GM12878 (cell line): ENCODE results near the gene PLEKHN1. TPM values are rescaled to one million over a fixed set of nuclear protein-coding genes. Genes with fewer than 3 reads are reported as not detected.

Experiments
- ATAC-seq: fragments of 200-7000 bp; cut with Tn5 transposase; 3 replicates; pipeline ENCODE4 v1.9.1; 2020; ENCODE audit warnings: mild to moderate bottlenecking, moderate library complexity
- BruUV-seq: library from RNA; stranded (reverse); fragments of 400-500 nt; replicated peaks from 2 replicates; lab custom pipeline; 2021; lab: Mats Ljungman, UMichigan
- CTCF ChIA-PET: fragments of 300-600 bp; sonication (Branson Sonifier 250); formaldehyde crosslinking; extraction: SDS; loops from one replicate; lab custom pipeline; 2021; ENCODE audit warnings: inconsistent platforms; lab: Yijun Ruan, JAX
- POLR2A ChIA-PET: fragments of 350-600 bp; formaldehyde crosslinking; extraction: SDS; loops from one replicate; lab custom pipeline; 2021; ENCODE audit warnings: inconsistent platforms; lab: Charles Lee
- RAD21 ChIA-PET: fragments of 300-600 bp; sonication (Branson Sonifier 250); formaldehyde crosslinking; loops from one replicate; lab custom pipeline; 2023; ENCODE audit warnings: antibody characterized with exemption; ENCODE audit not compliant: unreplicated experiment; lab: Charles Lee
- SMC1A ChIA-PET: fragments of 300-600 bp; sonication (Branson Sonifier 250); formaldehyde crosslinking; loops from one replicate; lab custom pipeline; 2023; ENCODE audit not compliant: unreplicated experiment, uncharacterized antibody; lab: Charles Lee
- DNase-seq: peaks from one replicate; pipeline ENCODE4 v3.0.0-alpha.2; 2011; ENCODE audit warnings: low read depth, low spot score
- FAIRE-seq: peaks from 3 replicates; lab custom pipeline; 2011; peaks lifted over from hg19 to GRCh38; lab: Jason Lieb, UNC
- H2AFZ ChIP-seq: 2 replicates; pipeline ENCODE4 v1.6.0; 2011; ENCODE audit warnings: low read depth, low read length, control low read depth; ENCODE audit not compliant: control insufficient read depth
- H3K27ac ChIP-seq: 2 replicates; pipeline ENCODE4 v1.5.1; 2011; ENCODE audit warnings: control low read depth; ENCODE audit not compliant: control insufficient read depth, insufficient read depth
- H3K27me3 ChIP-seq, 2 experiments: replicated peaks in 1 of 2; 2 replicates each; pipeline versions ENCODE4 v1.6.0 to v1.6.1; 2011; ENCODE audit warnings: low read length in 1 of 2; ENCODE audit not compliant: control insufficient read depth in 2 of 2, insufficient read depth in 2 of 2
- H3K36me3 ChIP-seq, 2 experiments: 2 replicates each; pipeline ENCODE4 v1.5.1; 2011; ENCODE audit warnings: low read length in 1 of 2; ENCODE audit not compliant: control insufficient read depth in 2 of 2, insufficient read depth in 2 of 2
- H3K4me1 ChIP-seq: 2 replicates; pipeline ENCODE4 v1.6.1; 2011; ENCODE audit warnings: mild to moderate bottlenecking, low read length, moderate library complexity, mixed read lengths; ENCODE audit not compliant: control insufficient read depth, insufficient read depth
- H3K4me2 ChIP-seq: 2 replicates; pipeline ENCODE4 v1.6.0; 2011; ENCODE audit warnings: control low read depth; ENCODE audit not compliant: control insufficient read depth, insufficient read depth
- H3K4me3 ChIP-seq: fragments of 200-600 bp; sonication (generic); 2 replicates; pipeline ENCODE4 v1.5.1; 2016
- H3K79me2 ChIP-seq: 2 replicates; pipeline ENCODE4 v1.6.0; 2011; ENCODE audit warnings: low read length; ENCODE audit not compliant: control insufficient read depth, insufficient read depth
- H3K9ac ChIP-seq: 2 replicates; pipeline ENCODE4 v1.8.0; 2011; ENCODE audit warnings: low read length, control low read depth, mixed read lengths; ENCODE audit not compliant: control insufficient read depth, insufficient read depth
- H3K9me3 ChIP-seq: replicated peaks from 3 replicates; pipeline ENCODE4 v1.5.1; 2011; ENCODE audit warnings: mild to moderate bottlenecking, low read length; ENCODE audit not compliant: control insufficient read depth, insufficient read depth
- H4K20me1 ChIP-seq: 2 replicates; pipeline ENCODE4 v1.6.0; 2011; ENCODE audit not compliant: control insufficient read depth, insufficient read depth
- ATF7 ChIP-seq: fragments of 450-650 bp; IDR thresholded peaks from 2 replicates; pipeline ENCODE4 v1.6.1; 2016; ENCODE audit warnings: low read depth, mild to moderate bottlenecking
- BRCA1 ChIP-seq: IDR thresholded peaks from 2 replicates; pipeline ENCODE4 v1.6.1; 2011; ENCODE audit warnings: low read depth, low read length, improper control_type of control experiment
- CHD2 ChIP-seq: IDR thresholded peaks from 2 replicates; pipeline ENCODE4 v1.6.1; 2011; ENCODE audit warnings: low read depth, low read length, improper control_type of control experiment, borderline replicate concordance
- CUX1 ChIP-seq: IDR thresholded peaks from 2 replicates; pipeline ENCODE4 v1.6.1; 2012; ENCODE audit warnings: improper control_type of control experiment, low read depth, low read length; ENCODE audit not compliant: insufficient replicate concordance
- IRF4 ChIP-seq: IDR thresholded peaks from 2 replicates; pipeline ENCODE4 v1.6.1; 2011; ENCODE audit warnings: low read depth, low read length
- MEF2B ChIP-seq: fragments of 450-650 bp; IDR thresholded peaks from 2 replicates; pipeline ENCODE4 v1.6.1; 2018; ENCODE audit warnings: mild to moderate bottlenecking, moderate library complexity; ENCODE audit not compliant: partially characterized antibody, poor library complexity, severe bottlenecking
- MTA3 ChIP-seq: IDR thresholded peaks from 2 replicates; pipeline ENCODE4 v1.6.1; 2012; ENCODE audit warnings: low read length, inconsistent platforms, borderline replicate concordance
- NR2C1 ChIP-seq: fragments of 450-650 bp; IDR thresholded peaks from 2 replicates; pipeline ENCODE4 v1.6.1; 2017; ENCODE audit warnings: antibody characterized with exemption, mild to moderate bottlenecking, moderate library complexity
- NR2F1 ChIP-seq: fragments of 450-650 bp; conservative IDR thresholded peaks from 2 replicates; pipeline ENCODE4 v1.6.1; 2017; ENCODE audit warnings: mild to moderate bottlenecking
- POLR2AphosphoS5 ChIP-seq: IDR thresholded peaks from 2 replicates; pipeline ENCODE4 v1.6.1; 2011; ENCODE audit warnings: mild to moderate bottlenecking, low read length, inconsistent platforms
- RBBP5 ChIP-seq: fragments of 200-600 bp; sonication (generic); conservative IDR thresholded peaks from 2 replicates; pipeline ENCODE4 v1.6.1; 2016
- RUNX3 ChIP-seq: IDR thresholded peaks from 2 replicates; pipeline ENCODE4 v1.6.1; 2012; ENCODE audit warnings: low read length, inconsistent platforms
- SREBF1 ChIP-seq: IDR thresholded peaks from 2 replicates; pipeline ENCODE4 v1.6.1; 2012; ENCODE audit warnings: mild to moderate bottlenecking, low read length
- SUPT20H ChIP-seq: IDR thresholded peaks from 2 replicates; pipeline ENCODE4 v1.6.1; 2011; ENCODE audit warnings: low read depth, mild to moderate bottlenecking, low read length, moderate library complexity, borderline replicate concordance; ENCODE audit not compliant: control insufficient read depth
- TCF12 ChIP-seq: IDR thresholded peaks from 2 replicates; pipeline ENCODE4 v1.6.1; 2011; ENCODE audit warnings: low read depth, mild to moderate bottlenecking, low read length
- ZNF217 ChIP-seq: fragments of 450-650 bp; IDR thresholded peaks from 2 replicates; pipeline ENCODE4 v1.6.1; 2017; ENCODE audit warnings: antibody characterized with exemption, mild to moderate bottlenecking
- ZNF622 ChIP-seq: fragments of 450-650 bp; IDR thresholded peaks from 2 replicates; pipeline ENCODE4 v1.6.1; 2017; ENCODE audit warnings: mild to moderate bottlenecking, inconsistent platforms
- WGBS: methylation state at CpG from one replicate; pipeline ENCODE4 v1.1.6; 2016; ENCODE audit warnings: low lambda C conversion rate; ENCODE audit not compliant: insufficient replicate concordance, insufficient coverage; ENCODE audit errors: missing lambda C conversion rate; 5-methylcytosine and 5-hydroxymethylcytosine counted together
- in situ Hi-C: fragments of 300-500 bp; cut with MboI; formaldehyde crosslinking; loops from 9 replicates; pipeline ENCODE4 v1.14.3; 2018; ENCODE audit warnings: mixed read lengths
- intact Hi-C: fragments of 100-400 bp; cut with micrococcal nuclease; formaldehyde crosslinking; loops from one replicate; pipeline ENCODE4 v1.14.2; 2022; ENCODE audit not compliant: unreplicated experiment
- polyA plus RNA-seq, 11 experiments: library from polyadenylated mRNA; depleted of rRNA in 4 of 11; unstranded in 6 of 11; stranded (reverse) in 5 of 11; fragments of >200 nt; fragmentation: Nextera tagmentation in 4 of 11; fragmentation: Illumina TruSeq in 1 of 11; extraction: Ambion mirVana in 4 of 11; extraction: Trizol in 1 of 11; gene quantifications; 1 replicate in 1 of 11; 2 replicates in 10 of 11; pipeline versions ENCODE4 v1.2.1 to v1.2.3, GENCODE V29; 2011 to 2016; ENCODE audit warnings: inconsistent platforms in 2 of 11, missing spikeins in 2 of 11, low read depth in 1 of 11
- total RNA-seq, 4 experiments: library from RNA; depleted of rRNA in 3 of 4; stranded (reverse); fragments of >200 nt in 3 of 4; fragmentation: Illumina TruSeq in 1 of 4; extraction: Trizol in 1 of 4; gene quantifications; 2 replicates each; pipeline versions ENCODE4 v1.2.1 to v1.2.3, GENCODE V29; 2013 to 2021
- TF ChIP-seq, protein P1 (sequence below): IDR thresholded peaks from 2 replicates; pipeline ENCODE4 v1.6.1; 2011; ENCODE audit warnings: mild to moderate bottlenecking, low read depth, low read length, moderate library complexity; ENCODE audit not compliant: insufficient replicate concordance

Gene PLEKHN1
- total and polyA plus RNA-seq, 10 of the 15 experiments (the other 5 are each of a cell fraction or from before 2014, with no cell fraction given) = 0.04 to 0.26 (median 0.18) TPM; not detected in 6

DNA sequence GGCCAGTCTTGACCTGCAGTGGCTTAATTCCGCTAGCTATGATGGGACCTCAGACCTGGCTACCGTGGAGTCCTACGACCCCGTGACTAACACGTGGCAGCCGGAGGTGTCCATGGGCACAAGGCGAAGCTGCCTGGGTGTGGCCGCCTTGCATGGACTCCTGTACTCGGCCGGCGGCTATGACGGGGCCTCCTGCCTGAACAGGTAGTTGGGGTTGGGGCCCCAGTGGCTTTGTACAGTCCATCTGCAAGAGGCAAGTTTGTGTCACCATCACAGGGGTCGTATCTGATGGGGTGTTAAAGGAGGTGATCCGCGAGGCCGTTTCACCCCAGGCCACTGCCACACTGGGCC lies 3.0 kb upstream of the PLEKHN1 start (continued):
- TF ChIP-seq TCF12 (no peak), IRF4 (no peak), RBBP5 (no peak), SREBF1 (no peak), POLR2AphosphoS5 (no peak), NR2C1 (no peak), SUPT20H (no peak), CHD2 (no peak), MTA3 (no peak)

GRCh38 chr1:963746-964525 lies 2.3 kb upstream of the PLEKHN1 start:
- ChIA-PET SMC1A (no interaction called here), CTCF (no interaction called here), POLR2A (no interaction called here), RAD21 (no interaction called here)
- Histone ChIP-seq H3K36me3 (no peaks in the 10 kb centered on the region; a peak in 1 of 4 replicates), H3K27ac (no peak overlapping the region), H3K4me3 (no peak overlapping the region), H3K9ac (no peak overlapping the region), H3K4me2 (no peak overlapping the region), H2AFZ (no peak overlapping the region), H3K79me2 (peaks cover 2% of the 10 kb centered on the region), H3K27me3 (no peaks in the 10 kb centered on the region), H3K4me1 (peaks cover 15% of the 10 kb centered on the region), H4K20me1 (no peaks in the 10 kb centered on the region), H3K9me3 (no peaks in the 10 kb centered on the region)
- no peak for DNase-seq
- WGBS = 95% methylated on average over 46 of the region's 47 CpGs
- intact Hi-C loops (no loop called here), in situ Hi-C loops (no loop called here)
- FAIRE-seq = no peak
- ATAC-seq = no peak
- BruUV-seq = no TSS peak
- no peak for TF ChIP-seq ZNF217
- TF ChIP-seq CUX1 = no peak
- TF ChIP-seq BRCA1 = no peak
- no peak for TF ChIP-seq MTA3
- no peak for TF ChIP-seq MEF2B
- TF ChIP-seq RUNX3 = no peak
- TF ChIP-seq IRF4 = no peak
- TF ChIP-seq, protein P1, sequence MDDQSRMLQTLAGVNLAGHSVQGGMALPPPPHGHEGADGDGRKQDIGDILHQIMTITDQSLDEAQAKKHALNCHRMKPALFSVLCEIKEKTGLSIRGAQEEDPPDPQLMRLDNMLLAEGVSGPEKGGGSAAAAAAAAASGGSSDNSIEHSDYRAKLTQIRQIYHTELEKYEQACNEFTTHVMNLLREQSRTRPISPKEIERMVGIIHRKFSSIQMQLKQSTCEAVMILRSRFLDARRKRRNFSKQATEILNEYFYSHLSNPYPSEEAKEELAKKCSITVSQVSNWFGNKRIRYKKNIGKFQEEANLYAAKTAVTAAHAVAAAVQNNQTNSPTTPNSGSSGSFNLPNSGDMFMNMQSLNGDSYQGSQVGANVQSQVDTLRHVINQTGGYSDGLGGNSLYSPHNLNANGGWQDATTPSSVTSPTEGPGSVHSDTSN = no peak
- TF ChIP-seq NR2F1 = no peak
- TF ChIP-seq ZNF622 = no peak
- no peak for TF ChIP-seq ATF7
